K562 (cell line): ENCODE data around the gene ZNF628. TPM values are rescaled to one million over a fixed set of nuclear protein-coding genes. Genes with fewer than 3 reads are reported as not detected.

ENCODE experiments used
- BDP1 ChIP-seq: IDR thresholded peaks from 3 replicates; pipeline ENCODE4 v1.6.1; 2011; ENCODE audit not compliant: insufficient read length, insufficient read depth
- CBX8 ChIP-seq: fragments of 200-600 bp; sonication (generic); IDR thresholded peaks from 2 replicates; pipeline ENCODE4 v1.6.1; 2012; ENCODE audit warnings: borderline replicate concordance, mixed run types, low read depth, mild to moderate bottlenecking, moderate library complexity, mixed read lengths, low read length, control low read depth, inconsistent platforms; ENCODE audit not compliant: poor library complexity, severe bottlenecking; ENCODE audit errors: extremely low read depth
- CUX1 ChIP-seq: fragments of 200-800 bp; sonication (Bioruptor generic); IDR thresholded peaks from 2 replicates; pipeline ENCODE4 v1.6.1; 2016; ENCODE audit warnings: missing genetic modification characterization, missing compliant biosample characterization
- FOXJ3 ChIP-seq: sonication (generic); formaldehyde crosslinking; IDR thresholded peaks from 2 replicates; pipeline ENCODE4 v1.4.0; 2020; ENCODE audit warnings: mild to moderate bottlenecking, missing genetic modification reagents
- JUNB ChIP-seq: fragments of 450-650 bp; formaldehyde crosslinking; conservative IDR thresholded peaks from 2 replicates; pipeline ENCODE4 v1.4.0; 2020; ENCODE audit warnings: mild to moderate bottlenecking
- NFATC3 ChIP-seq: fragments of 450-650 bp; IDR thresholded peaks from 2 replicates; pipeline ENCODE4 v1.6.1; 2017; ENCODE audit warnings: mild to moderate bottlenecking
- PTRF ChIP-seq: fragments of 450-650 bp; IDR thresholded peaks from 2 replicates; pipeline ENCODE4 v1.6.1; 2016; ENCODE audit warnings: mild to moderate bottlenecking, missing genetic modification characterization, missing compliant biosample characterization
- RUNX1 ChIP-seq: sonication (generic); IDR thresholded peaks from 2 replicates; pipeline ENCODE4 v1.6.1; 2016; ENCODE audit warnings: antibody characterized with exemption, low read depth
- SMAD2 ChIP-seq: fragments of 150-350 bp; IDR thresholded peaks from 2 replicates; pipeline ENCODE4 v1.6.1; 2014; ENCODE audit warnings: low read depth, mild to moderate bottlenecking, low read length
- SOX6 ChIP-seq: fragments of 450-650 bp; IDR thresholded peaks from 2 replicates; pipeline ENCODE4 v1.6.1; 2014; ENCODE audit warnings: mild to moderate bottlenecking
- TAL1 ChIP-seq: fragments of 450-650 bp; IDR thresholded peaks from 2 replicates; pipeline ENCODE4 v1.6.1; 2016; ENCODE audit warnings: mild to moderate bottlenecking
- TFAM ChIP-seq: fragments of 250-450 bp; sonication (Bioruptor Pico); conservative IDR thresholded peaks from 2 replicates; pipeline ENCODE4 v1.5.0; 2021; ENCODE audit warnings: mild to moderate bottlenecking, moderate library complexity
- TRIM28 ChIP-seq: fragments of 450-650 bp; IDR thresholded peaks from 2 replicates; pipeline ENCODE4 v1.6.1; 2017
- ZNF140 ChIP-seq: fragments of 250-450 bp; sonication (Bioruptor Pico); IDR thresholded peaks from 2 replicates; pipeline ENCODE4 v1.8.0; 2021; ENCODE audit warnings: moderate library complexity, mild to moderate bottlenecking, inconsistent platforms
- ZNF408 ChIP-seq: fragments of 250-450 bp; sonication (Bioruptor Pico); IDR thresholded peaks from 2 replicates; pipeline ENCODE4 v1.4.0; 2020; ENCODE audit warnings: low read depth, mild to moderate bottlenecking, moderate library complexity
- ZNF507 ChIP-seq: conservative IDR thresholded peaks from 2 replicates; pipeline ENCODE4 v1.6.1; 2017; ENCODE audit warnings: missing genetic modification characterization, missing compliant biosample characterization
- ZNF609 ChIP-seq: sonication (generic); formaldehyde crosslinking; IDR thresholded peaks from 2 replicates; pipeline ENCODE4 v1.8.1; 2023; ENCODE audit warnings: missing genetic modification reagents, mild to moderate bottlenecking, borderline replicate concordance
- ZNF699 ChIP-seq: fragments of 250-450 bp; sonication (Bioruptor Pico); IDR thresholded peaks from 2 replicates; pipeline ENCODE4 v1.8.0; 2021; ENCODE audit warnings: mild to moderate bottlenecking, moderate library complexity; ENCODE audit not compliant: insufficient replicate concordance
- polyA plus RNA-seq, 8 experiments: library from polyadenylated mRNA; depleted of rRNA in 4 of 8; stranded (reverse) in 5 of 8; unstranded in 3 of 8; fragments of >200 nt; fragmentation: Nextera tagmentation in 2 of 8; fragmentation: Illumina TruSeq in 1 of 8; extraction: Ambion mirVana in 2 of 8; extraction: Trizol in 1 of 8; gene quantifications; 2 replicates each; pipeline versions ENCODE4 v1.2.1 to v1.2.3, GENCODE V29; 2011 to 2014; ENCODE audit warnings: inconsistent platforms in 1 of 8, missing spikeins in 1 of 8
- total RNA-seq, 7 experiments: library from RNA; depleted of rRNA in 6 of 7; stranded (reverse); fragments of >200 nt in 6 of 7; fragmentation: Illumina TruSeq in 2 of 7; extraction: Trizol in 2 of 7; gene quantifications; 2 replicates each; pipeline versions ENCODE4 v1.2.1 to v1.2.3, GENCODE V29; 2011 to 2021; ENCODE audit warnings: low replicate concordance in 1 of 7

ZNF628 gene
- total and polyA plus RNA-seq, 9 of the 15 experiments (the other 6 are each of a cell fraction or from before 2014, with no cell fraction given) = 0.13 to 13.6 (median 2.2) TPM; not detected in 3

- TF ChIP-seq ZNF609 (CRISPR knock-in tag) (peak; percentile 98; the same call in 1 of the 2 replicates), TFAM (CRISPR knock-in tag) (no peak), SMAD2 (no peak), RUNX1 (no peak), TRIM28 (no peak), ZNF140 (CRISPR knock-in tag) (no peak), SOX6 (peak; percentile 22; the same call in 1 of the 2 replicates), CBX8 (no peak), CUX1 (CRISPR knock-in tag) (no peak), ZNF408 (CRISPR knock-in tag) (no peak), NFATC3 (no peak), BDP1 (no peak), ZNF699 (CRISPR knock-in tag) (no peak), PTRF (no peak; the same call in 1 of the 2 replicates), TAL1 (no peak), JUNB (CRISPR knock-in tag) (no peak), FOXJ3 (CRISPR knock-in tag) (no peak), ZNF507 (tag) (no peak)
Measured at GRCh38 chr19:55503502-55504251, 27.3 kb downstream of the ZNF628 start (continued).
